Measurements from ENCODE around the gene GNA12.

- TF ChIP-seq CTCF (IDR thresholded peaks at IDR 0.05) (no peak), POLR2A (IDR thresholded peaks at IDR 0.05) (no peak)
Measured at GRCh38 chr7:2820508-2820934, 23.6 kb downstream of the GNA12 start.
